Transverse colon (tissue), 4 donors: ENCODE results near the gene MAGI1. TPM values are rescaled to one million over a fixed set of nuclear protein-coding genes. Genes with fewer than 3 reads are reported as not detected.

Source experiments
- DNase-seq: peaks from one replicate; pipeline ENCODE4 v3.0.0-alpha.2; 2019
- H3K27ac ChIP-seq, 4 donors: fragments of 200-600 bp; sonication (generic); 2 replicates each; pipeline ENCODE4 v1.5.1; 2016 to 2018; ENCODE audit warnings: inconsistent platforms in 4 of 4
- H3K27me3 ChIP-seq: fragments of 200-600 bp; sonication (generic); 2 replicates; pipeline ENCODE4 v1.5.1; 2017; ENCODE audit warnings: inconsistent platforms
- H3K36me3 ChIP-seq, 4 donors: fragments of 200-600 bp; sonication (generic); 2 replicates each; pipeline ENCODE4 v1.5.1; 2017 to 2019; ENCODE audit warnings: inconsistent platforms in 4 of 4
- H3K4me1 ChIP-seq, 4 donors: fragments of 200-600 bp; sonication (generic); 2 replicates each; pipeline ENCODE4 v1.5.1; 2017 to 2020; ENCODE audit warnings: inconsistent platforms in 4 of 4
- H3K4me3 ChIP-seq, 4 donors: fragments of 200-600 bp; sonication (generic); 1 replicate in 1 of 4; 2 replicates in 3 of 4; pipeline versions ENCODE4 v1.5.1 to v1.6.1; 2017 to 2019; ENCODE audit warnings: inconsistent platforms in 4 of 4
- H3K9me3 ChIP-seq, 2 donors: fragments of 200-600 bp; sonication (generic); 2 replicates each; pipeline ENCODE4 v1.5.1; 2017 to 2019; ENCODE audit warnings: inconsistent platforms in 2 of 2
- CTCF ChIP-seq, 5 experiments: fragments of 200-600 bp in 3 of 5; fragments of 450-650 bp in 2 of 5; sonication (generic) in 3 of 5; IDR thresholded peaks; 1 replicate in 2 of 5; 2 replicates in 3 of 5; pipeline ENCODE4 v1.5.1; 2016 to 2017; ENCODE audit warnings: antibody characterized with exemption in 5 of 5, inconsistent platforms in 3 of 5, mild to moderate bottlenecking in 2 of 5, moderate library complexity in 1 of 5
- EP300 ChIP-seq: sonication (generic); formaldehyde crosslinking; IDR thresholded peaks from one replicate; pipeline ENCODE4 v1.6.1; 2017; ENCODE audit warnings: antibody characterized with exemption, low read depth
- POLR2A ChIP-seq: fragments of 450-650 bp; IDR thresholded peaks from one replicate; pipeline ENCODE4 v1.6.1; 2016; ENCODE audit warnings: antibody characterized with exemption, mild to moderate bottlenecking, moderate library complexity
- POLR2AphosphoS5 ChIP-seq, 3 donors: sonication (generic); formaldehyde crosslinking; IDR thresholded peaks; one replicate each; pipeline ENCODE4 v1.6.1; 2016; ENCODE audit warnings: antibody characterized with exemption in 3 of 3
- WGBS, 2 donors: methylation state at CpG; one replicate each; pipeline ENCODE4 v1.1.5; 2018; ENCODE audit warnings: low coverage in 1 of 2; 5-methylcytosine and 5-hydroxymethylcytosine counted together
- in situ Hi-C, 4 donors: fragments of 200-750 bp; cut with MboI; loops; one replicate each; pipeline versions ENCODE4 v1.15.0 to v1.15.1; 2017; ENCODE audit warnings: low sequenced_read_pairs in 3 of 4, low pct_ligation_motif_present in 1 of 4, low pct_unique_long_range_greater_than_20kb in 1 of 4
- intact Hi-C: fragments of 100-400 bp; cut with DNase I; formaldehyde crosslinking; loops from one replicate; pipeline ENCODE4 v1.15.1; 2023; ENCODE audit warnings: low total_unique reads
- total RNA-seq, 4 donors: library from RNA; depleted of rRNA; stranded (reverse); fragments of >200 nt; gene quantifications; one replicate each; pipeline ENCODE4 v1.1.0, GENCODE V29; 2016

Gene MAGI1
- total RNA-seq, 4 donors from 2014 or later: 50.8 to 190 (median 67.4) TPM

- TF ChIP-seq CTCF (IDR thresholded peaks at IDR 0.05) (no peak), POLR2A (no peak), EP300 (no peak), POLR2AphosphoS5 (IDR thresholded peaks at IDR 0.05) (no peak)
- in situ Hi-C loops (loop anchor here in 2 of 4 donors (25.0 kb wide), 1 partner anchor 356 kb away; no protein-coding TSS in a partner anchor), intact Hi-C loops (loop anchor here (10.0 kb wide), 1 partner anchor 263 kb away; no protein-coding TSS in a partner anchor)
- Histone ChIP-seq H3K27ac (no peak overlapping the region), H3K36me3 (no peaks in the 10 kb centered on the region), H3K4me1 (peaks cover 0 to 3% (median 0%) of the 10 kb centered on the region in 4 donors), H3K9me3 (no peaks in the 10 kb centered on the region), H3K27me3 (no peaks in the 10 kb centered on the region), H3K4me3 (no peak overlapping the region)
- WGBS, 2 donors: 86 to 93% methylated on average over 2 to 5 of the region's 5 CpGs
- no peak for DNase-seq
These were observed 257.1 kb downstream of the MAGI1 start for GRCh38 chr3:65781594-65781993.

- DNase-seq: no peak
- H3K27ac ChIP-seq: no peak overlapping the region
- intact Hi-C loops: no loop called here
- in situ Hi-C loops: loop anchor here in 2 of 4 donors (25.0 kb wide), 1 partner anchor 358 kb away; no protein-coding TSS in a partner anchor
- H3K27me3 ChIP-seq: no peaks in the 10 kb centered on the region
- H3K4me3 ChIP-seq: no peak overlapping the region
- TF ChIP-seq POLR2A: no peak
- TF ChIP-seq CTCF (IDR thresholded peaks at IDR 0.05): no peak
- TF ChIP-seq EP300: no peak
- TF ChIP-seq POLR2AphosphoS5 (IDR thresholded peaks at IDR 0.05): no peak
- no peaks in the 10 kb centered on the region for H3K36me3 ChIP-seq
- H3K4me1 ChIP-seq: peaks cover 0 to 3% (median 0%) of the 10 kb centered on the region in 4 donors
- H3K9me3 ChIP-seq: no peaks in the 10 kb centered on the region
- WGBS, 2 donors: 75 to 88% methylated on average over 2 of the region's 2 CpGs
These were observed 259.3 kb downstream of the MAGI1 start for GRCh38 chr3:65779390-65779789.

GRCh38 chr3:65778968-65779367, 259.8 kb downstream of the MAGI1 start:
- intact Hi-C loops: no loop called here
- Histone ChIP-seq H3K4me1 (peaks cover 0 to 3% (median 0%) of the 10 kb centered on the region in 4 donors), H3K27ac (no peak overlapping the region), H3K36me3 (no peaks in the 10 kb centered on the region), H3K4me3 (no peak overlapping the region), H3K27me3 (no peaks in the 10 kb centered on the region), H3K9me3 (no peaks in the 10 kb centered on the region)
- DNase-seq: no peak
- in situ Hi-C loops: loop anchor here in 2 of 4 donors (25.0 kb wide), 1 partner anchor 358 kb away; no protein-coding TSS in a partner anchor
- WGBS, 2 donors: 72 to 77% methylated on average over 2 of the region's 2 CpGs
- TF ChIP-seq EP300 (no peak), POLR2AphosphoS5 (IDR thresholded peaks at IDR 0.05) (no peak), CTCF (IDR thresholded peaks at IDR 0.05) (no peak)

- H3K27ac ChIP-seq: no peak overlapping the region
- DNase-seq: no peak
- no peaks in the 10 kb centered on the region for H3K9me3 ChIP-seq
- 57 to 85% methylated on average over 3 of the region's 3 CpGs for WGBS, 2 donors
- no peaks in the 10 kb centered on the region for H3K27me3 ChIP-seq
- no peaks in the 10 kb centered on the region for H3K36me3 ChIP-seq
- intact Hi-C loops (no loop called here), in situ Hi-C loops (loop anchor here in 2 of 4 donors (25.0 kb wide), 1 partner anchor 360 kb away; no protein-coding TSS in a partner anchor)
- peaks cover 0 to 3% (median 0%) of the 10 kb centered on the region in 4 donors for H3K4me1 ChIP-seq
- H3K4me3 ChIP-seq: no peak overlapping the region
- TF ChIP-seq EP300 (no peak), CTCF (IDR thresholded peaks at IDR 0.05) (no peak), POLR2A (no peak), POLR2AphosphoS5 (IDR thresholded peaks at IDR 0.05) (no peak)
These were observed 261.7 kb downstream of the MAGI1 start for GRCh38 chr3:65777050-65777449.
